A673 (cell line): Measurements from ENCODE around the gene FOXK1. TPM values are rescaled to one million over a fixed set of nuclear protein-coding genes. Genes with fewer than 3 reads are reported as not detected.

Experiments used
- BruUV-seq: library from RNA; stranded (reverse); fragments of 400-500 nt; replicated peaks from 2 replicates; lab custom pipeline; 2021; lab: Mats Ljungman, UMichigan
- CTCF ChIA-PET: fragments of 300-600 bp; sonication (Branson Sonifier 250); formaldehyde crosslinking; loops from one replicate; lab custom pipeline; 2022; ENCODE audit warnings: antibody characterized with exemption; lab: Charles Lee
- POLR2A ChIA-PET: fragments of 300-600 bp; sonication (Branson Sonifier 250); formaldehyde crosslinking; loops from one replicate; lab custom pipeline; 2022; ENCODE audit warnings: antibody characterized with exemption; ENCODE audit not compliant: low non-redundant PET; lab: Charles Lee
- DNase-seq: peaks from one replicate; pipeline ENCODE4 v3.0.0-alpha.2; 2015; ENCODE audit warnings: low spot score
- H3K27ac ChIP-seq: fragments of 200-600 bp; sonication (generic); 2 replicates; pipeline ENCODE4 v1.5.1; 2016; ENCODE audit warnings: mixed run types, low read depth, mild to moderate bottlenecking, mixed read lengths, antibody characterized with exemption, low read length; ENCODE audit not compliant: poor library complexity, severe bottlenecking
- H3K27me3 ChIP-seq: fragments of 200-600 bp; sonication (generic); replicated peaks from 2 replicates; pipeline ENCODE4 v1.6.1; 2017; ENCODE audit warnings: mixed run types, low read depth, mild to moderate bottlenecking, mixed read lengths, antibody characterized with exemption, low read length; ENCODE audit not compliant: insufficient read depth, poor library complexity
- H3K36me3 ChIP-seq: fragments of 200-600 bp; sonication (generic); 2 replicates; pipeline ENCODE4 v1.6.1; 2016; ENCODE audit warnings: mixed run types, mild to moderate bottlenecking, mixed read lengths, antibody characterized with exemption, low read length; ENCODE audit not compliant: insufficient read depth, poor library complexity, severe bottlenecking
- H3K4me1 ChIP-seq: fragments of 200-600 bp; sonication (generic); 2 replicates; pipeline ENCODE4 v1.6.1; 2017; ENCODE audit warnings: mixed run types, mild to moderate bottlenecking, mixed read lengths, antibody characterized with exemption, low read length; ENCODE audit not compliant: insufficient read depth, poor library complexity, severe bottlenecking
- H3K4me3 ChIP-seq: fragments of 200-600 bp; sonication (generic); 2 replicates; pipeline ENCODE4 v1.5.1; 2016; ENCODE audit warnings: low read depth, mixed run types, mild to moderate bottlenecking, mixed read lengths, low read length; ENCODE audit not compliant: poor library complexity, severe bottlenecking
- H3K9me3 ChIP-seq: fragments of 200-600 bp; sonication (generic); 2 replicates; pipeline ENCODE4 v1.6.1; 2016; ENCODE audit warnings: mixed run types, low read depth, mild to moderate bottlenecking, mixed read lengths, antibody characterized with exemption, low read length; ENCODE audit not compliant: poor library complexity, severe bottlenecking
- CTCF ChIP-seq: fragments of 300-800, 200-600 bp; sonication (generic); conservative IDR thresholded peaks from 2 replicates; pipeline ENCODE4 v1.5.1; 2017; ENCODE audit warnings: low read depth, mild to moderate bottlenecking, antibody characterized with exemption, low read length, moderate library complexity, mixed read lengths
- EZH2 ChIP-seq: fragments of 200-600 bp; sonication (generic); IDR thresholded peaks from 2 replicates; pipeline ENCODE4 v1.6.1; 2017; ENCODE audit warnings: borderline replicate concordance, low read depth, mild to moderate bottlenecking, mixed read lengths, antibody characterized with exemption, low read length; ENCODE audit not compliant: poor library complexity, severe bottlenecking
- intact Hi-C: fragments of 100-400 bp; cut with micrococcal nuclease; formaldehyde crosslinking; loops from one replicate; pipeline ENCODE4 v1.10.0; 2022; ENCODE audit not compliant: unreplicated experiment
- total RNA-seq: library from RNA; stranded (reverse); gene quantifications from 2 replicates; pipeline ENCODE4 v1.2.3, GENCODE V29; 2021

FOXK1 gene
- total RNA-seq, 1 experiment from 2014 or later, result 43.8 TPM

DNA sequence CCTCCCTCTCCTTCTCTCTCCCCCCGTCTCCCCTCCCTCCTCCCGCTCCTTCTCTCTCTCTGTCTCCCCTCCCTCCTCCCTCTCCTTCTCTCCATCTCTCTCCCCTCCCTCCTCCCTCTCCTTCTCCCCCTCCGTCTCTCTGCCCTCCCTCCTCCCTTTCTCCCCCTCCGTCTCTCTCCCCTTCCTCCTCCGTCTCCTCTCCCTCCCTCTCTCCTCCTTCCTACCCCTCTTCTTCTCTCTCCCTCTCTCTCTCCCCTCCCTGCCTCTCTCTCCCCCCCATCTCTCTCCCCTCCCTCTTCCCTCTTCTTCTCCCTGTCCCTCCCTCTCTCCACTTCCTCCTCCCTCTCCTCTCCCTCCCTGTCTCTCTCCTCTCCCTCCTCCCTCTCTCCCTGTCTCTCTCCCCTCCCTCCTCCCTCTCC, 125.5 kb downstream of the FOXK1 start:
- Histone ChIP-seq H3K36me3 (no peaks in the 10 kb centered on the region), H3K4me3 (no peak overlapping the region), H3K27ac (no peak overlapping the region), H3K9me3 (no peaks in the 10 kb centered on the region), H3K4me1 (no peaks in the 10 kb centered on the region), H3K27me3 (no peaks in the 10 kb centered on the region)
- ChIA-PET POLR2A (no interaction called here), CTCF (interaction anchor here (0.6 to 1.0 kb wide), 2 partner anchors 9 to 148 kb away, joined by 10 to 12 read pairs; no protein-coding TSS in a partner anchor)
- DNase-seq, result peak; percentile 28
- intact Hi-C loops, result no loop called here
- TF ChIP-seq CTCF, result no peak
- TF ChIP-seq EZH2, result no peak
- no TSS peak for BruUV-seq

DNA sequence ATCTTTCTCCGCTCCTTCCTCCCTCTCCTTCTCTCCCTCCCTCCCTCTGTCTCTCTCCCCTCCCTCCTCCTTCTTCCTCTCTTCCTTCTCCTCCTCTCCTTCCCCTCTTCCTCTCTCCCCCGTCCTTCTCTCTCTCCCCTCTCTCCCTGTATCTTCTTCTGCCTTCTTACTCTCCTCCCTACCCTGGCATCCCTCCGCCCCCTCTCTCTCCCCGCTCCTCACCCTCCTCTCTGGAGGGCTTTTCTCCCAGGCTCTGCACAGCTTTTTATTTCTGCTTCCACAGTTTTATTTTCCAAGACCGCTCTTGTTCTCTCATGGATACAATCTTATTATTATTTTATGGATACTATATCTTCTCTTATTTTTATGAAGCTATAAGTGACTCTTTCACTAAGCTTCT, 125.9 kb downstream of the FOXK1 start:
- H3K36me3 ChIP-seq, result no peaks in the 10 kb centered on the region
- POLR2A ChIA-PET, result interaction anchor here (0.7 kb wide), 1 partner anchor 266 kb away, joined by 4 read pairs; no protein-coding TSS in a partner anchor
- intact Hi-C loops, result no loop called here
- no peak overlapping the region for H3K27ac ChIP-seq
- CTCF ChIA-PET, result interaction anchor here (0.6 to 1.0 kb wide), 2 partner anchors 10 to 148 kb away, joined by 10 to 12 read pairs; no protein-coding TSS in a partner anchor
- no peak overlapping the region for H3K4me3 ChIP-seq
- DNase-seq, result no peak
- TF ChIP-seq CTCF (no peak), EZH2 (no peak)
- H3K4me1 ChIP-seq, result no peaks in the 10 kb centered on the region
- no peaks in the 10 kb centered on the region for H3K27me3 ChIP-seq
- BruUV-seq, result no TSS peak
- H3K9me3 ChIP-seq, result no peaks in the 10 kb centered on the region

GRCh38 chr7:4808565-4808964, 126.5 kb downstream of the FOXK1 start:
- BruUV-seq, result no TSS peak
- CTCF ChIA-PET, result interaction anchor here (0.6 to 1.0 kb wide), 2 partner anchors 10 to 147 kb away, joined by 10 to 12 read pairs; no protein-coding TSS in a partner anchor
- intact Hi-C loops, result no loop called here
- Histone ChIP-seq H3K36me3 (no peaks in the 10 kb centered on the region), H3K4me1 (no peaks in the 10 kb centered on the region), H3K4me3 (no peak overlapping the region), H3K27me3 (no peaks in the 10 kb centered on the region), H3K27ac (no peak overlapping the region), H3K9me3 (no peaks in the 10 kb centered on the region)
- POLR2A ChIA-PET, result interaction anchor here (0.7 kb wide), 1 partner anchor 266 kb away, joined by 4 read pairs; no protein-coding TSS in a partner anchor
- TF ChIP-seq EZH2 (no peak), CTCF (no peak)
- no peak for DNase-seq
